ENCODE results near the gene RGS3.

RGS3 gene

DNA sequence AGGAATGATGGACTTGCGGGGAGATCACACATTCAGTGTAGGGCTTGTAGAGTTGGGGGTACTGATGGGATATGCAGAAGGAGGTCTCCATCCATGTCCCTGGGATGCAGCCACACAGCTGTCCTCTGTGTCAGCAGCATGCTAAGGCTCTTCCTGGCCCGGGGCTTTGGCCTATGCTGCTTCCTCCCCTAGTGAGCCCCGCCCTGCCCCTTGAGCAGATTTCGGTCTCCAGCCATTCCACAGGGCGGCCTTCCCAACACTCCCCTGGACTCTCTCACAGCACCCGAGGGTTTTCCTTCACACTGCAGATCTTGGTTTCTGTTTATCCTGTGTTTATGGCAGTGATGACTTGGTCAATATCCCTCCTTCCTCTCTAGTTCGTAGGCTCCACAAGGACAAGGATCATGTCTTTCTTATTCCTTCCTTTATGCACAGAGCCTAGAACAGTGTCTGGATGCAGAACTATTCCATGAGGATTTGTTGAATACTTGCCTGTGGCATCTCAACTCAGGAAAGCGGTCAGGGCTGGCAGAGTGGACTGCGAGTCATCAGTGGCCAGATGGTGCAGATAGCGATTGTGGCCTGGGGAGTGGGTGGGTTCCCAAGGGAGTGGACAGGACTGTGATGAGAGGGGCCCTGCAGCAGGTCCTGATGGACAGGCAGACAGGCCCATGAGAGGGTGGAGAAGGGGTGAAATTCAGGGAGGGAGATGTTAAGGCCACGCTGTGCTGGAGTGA is 114.2 kb downstream of the RGS3 start:
- peak; percentile 77 for DNase-seq (ENCODE audit: low read depth)
- no peak overlapping the region for H3K4me3 ChIP-seq (ENCODE audit: low read length)
- TF ChIP-seq, protein P1, sequence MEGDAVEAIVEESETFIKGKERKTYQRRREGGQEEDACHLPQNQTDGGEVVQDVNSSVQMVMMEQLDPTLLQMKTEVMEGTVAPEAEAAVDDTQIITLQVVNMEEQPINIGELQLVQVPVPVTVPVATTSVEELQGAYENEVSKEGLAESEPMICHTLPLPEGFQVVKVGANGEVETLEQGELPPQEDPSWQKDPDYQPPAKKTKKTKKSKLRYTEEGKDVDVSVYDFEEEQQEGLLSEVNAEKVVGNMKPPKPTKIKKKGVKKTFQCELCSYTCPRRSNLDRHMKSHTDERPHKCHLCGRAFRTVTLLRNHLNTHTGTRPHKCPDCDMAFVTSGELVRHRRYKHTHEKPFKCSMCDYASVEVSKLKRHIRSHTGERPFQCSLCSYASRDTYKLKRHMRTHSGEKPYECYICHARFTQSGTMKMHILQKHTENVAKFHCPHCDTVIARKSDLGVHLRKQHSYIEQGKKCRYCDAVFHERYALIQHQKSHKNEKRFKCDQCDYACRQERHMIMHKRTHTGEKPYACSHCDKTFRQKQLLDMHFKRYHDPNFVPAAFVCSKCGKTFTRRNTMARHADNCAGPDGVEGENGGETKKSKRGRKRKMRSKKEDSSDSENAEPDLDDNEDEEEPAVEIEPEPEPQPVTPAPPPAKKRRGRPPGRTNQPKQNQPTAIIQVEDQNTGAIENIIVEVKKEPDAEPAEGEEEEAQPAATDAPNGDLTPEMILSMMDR (conservative IDR thresholded peaks at IDR 0.05; ENCODE audit: low read length) = no peak

DNA sequence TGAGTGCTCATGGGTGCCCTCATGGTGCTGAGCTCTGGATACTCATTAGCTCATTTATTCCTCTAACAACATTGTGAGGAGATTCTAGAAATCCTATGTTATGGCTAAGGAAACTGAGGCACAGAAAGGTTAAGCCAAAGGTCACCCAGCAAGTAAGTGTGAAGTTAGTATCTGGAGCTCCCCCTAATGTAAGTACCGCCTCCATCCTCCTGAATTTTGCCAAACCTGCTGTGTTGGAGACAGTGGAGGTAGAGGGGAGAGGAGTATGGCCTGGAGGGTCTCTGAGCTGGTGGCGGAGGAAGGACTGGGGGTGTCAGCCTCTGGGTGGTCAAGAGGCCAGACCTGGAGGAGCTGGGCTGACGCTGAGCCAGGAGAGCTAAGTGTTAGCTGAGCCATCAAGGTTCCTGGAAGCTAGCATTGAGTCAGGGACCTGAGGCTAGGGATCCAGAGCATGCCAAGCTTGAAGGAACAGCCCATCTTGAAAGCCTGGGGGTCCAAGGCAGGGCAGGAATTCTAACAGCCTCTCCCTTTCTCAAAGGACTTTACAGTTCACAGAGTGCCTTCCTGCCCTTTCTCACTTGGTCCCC is 114.8 kb downstream of the RGS3 start:
- DNase-seq (ENCODE audit: low read depth) = no peak

DNA sequence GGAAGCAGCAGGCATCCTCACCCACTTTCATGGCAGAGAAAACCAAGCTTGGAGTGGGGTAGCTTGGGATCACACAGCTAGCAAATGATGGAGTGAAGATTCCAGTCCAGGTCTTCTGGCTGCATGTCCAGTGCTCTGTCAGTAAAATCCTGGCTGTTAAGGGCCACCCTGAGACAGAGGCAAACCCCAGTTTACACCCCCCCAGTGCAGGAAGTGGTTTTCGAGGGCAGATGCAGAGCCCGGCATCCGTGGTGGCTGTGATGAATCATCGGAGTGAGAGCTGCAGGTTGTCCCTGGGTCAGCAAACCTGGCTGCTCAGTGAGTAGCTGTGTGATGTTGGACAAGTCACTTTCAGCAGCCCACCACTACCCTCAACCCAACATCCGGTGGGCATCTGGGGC is 115.4 kb downstream of the RGS3 start:
- no peak overlapping the region for H3K4me3 ChIP-seq (ENCODE audit: low read length)
- DNase-seq (ENCODE audit: low read depth) = peak; percentile 92

More for the DNA sequence above, 114.8 kb downstream of the RGS3 start:
- TF ChIP-seq, protein P1 (conservative IDR thresholded peaks at IDR 0.05; ENCODE audit: low read length) = 0 out of 2 replicates have a peak, but pooled peaks have one; percentile 4
- no peak overlapping the region for H3K4me3 ChIP-seq (ENCODE audit: low read length)

DNA sequence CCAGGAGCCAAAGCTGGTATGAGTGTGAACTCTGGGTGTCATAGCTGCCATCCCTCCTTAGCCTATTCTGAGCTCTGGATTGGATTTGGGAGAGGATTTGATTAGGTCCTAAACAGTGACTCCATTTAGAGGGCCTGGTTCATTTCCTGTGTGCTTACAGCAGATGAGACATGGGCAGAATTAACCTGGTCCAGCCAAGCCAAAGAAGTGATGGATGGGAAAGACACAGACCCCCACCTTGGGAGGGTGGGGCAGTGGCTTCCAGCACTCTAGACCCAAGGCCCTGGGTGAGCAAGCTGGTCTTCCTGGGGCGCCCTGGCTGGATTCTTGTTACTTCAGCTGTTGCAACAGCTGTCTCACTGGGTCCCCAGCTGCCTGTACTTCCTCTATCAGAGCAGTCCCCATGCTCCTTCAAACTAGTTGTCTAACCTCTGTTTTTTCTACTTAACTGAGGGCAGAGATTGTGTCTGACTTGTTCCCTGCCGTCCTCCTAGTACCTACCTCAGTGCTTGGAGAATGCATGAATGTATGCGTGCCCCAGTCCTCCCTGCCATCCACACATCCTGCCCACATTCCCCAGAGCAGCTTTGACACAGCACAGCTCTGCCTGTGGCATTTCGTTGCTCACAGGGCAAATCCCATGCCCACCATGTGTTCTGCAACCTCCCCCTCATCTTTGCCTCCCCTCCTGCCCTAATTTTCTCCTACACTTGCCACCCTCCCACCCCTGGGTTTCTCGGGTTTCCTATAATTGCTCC is 115.9 kb downstream of the RGS3 start:
- H3K4me3 ChIP-seq (ENCODE audit: low read length) = no peak overlapping the region
- DNase-seq (ENCODE audit: low read depth) = no peak
- TF ChIP-seq, protein P1 (conservative IDR thresholded peaks at IDR 0.05; ENCODE audit: low read length) = no peak

More for the DNA sequence above, 115.4 kb downstream of the RGS3 start:
- TF ChIP-seq, protein P1 (conservative IDR thresholded peaks at IDR 0.05; ENCODE audit: low read length) = no peak

DNA sequence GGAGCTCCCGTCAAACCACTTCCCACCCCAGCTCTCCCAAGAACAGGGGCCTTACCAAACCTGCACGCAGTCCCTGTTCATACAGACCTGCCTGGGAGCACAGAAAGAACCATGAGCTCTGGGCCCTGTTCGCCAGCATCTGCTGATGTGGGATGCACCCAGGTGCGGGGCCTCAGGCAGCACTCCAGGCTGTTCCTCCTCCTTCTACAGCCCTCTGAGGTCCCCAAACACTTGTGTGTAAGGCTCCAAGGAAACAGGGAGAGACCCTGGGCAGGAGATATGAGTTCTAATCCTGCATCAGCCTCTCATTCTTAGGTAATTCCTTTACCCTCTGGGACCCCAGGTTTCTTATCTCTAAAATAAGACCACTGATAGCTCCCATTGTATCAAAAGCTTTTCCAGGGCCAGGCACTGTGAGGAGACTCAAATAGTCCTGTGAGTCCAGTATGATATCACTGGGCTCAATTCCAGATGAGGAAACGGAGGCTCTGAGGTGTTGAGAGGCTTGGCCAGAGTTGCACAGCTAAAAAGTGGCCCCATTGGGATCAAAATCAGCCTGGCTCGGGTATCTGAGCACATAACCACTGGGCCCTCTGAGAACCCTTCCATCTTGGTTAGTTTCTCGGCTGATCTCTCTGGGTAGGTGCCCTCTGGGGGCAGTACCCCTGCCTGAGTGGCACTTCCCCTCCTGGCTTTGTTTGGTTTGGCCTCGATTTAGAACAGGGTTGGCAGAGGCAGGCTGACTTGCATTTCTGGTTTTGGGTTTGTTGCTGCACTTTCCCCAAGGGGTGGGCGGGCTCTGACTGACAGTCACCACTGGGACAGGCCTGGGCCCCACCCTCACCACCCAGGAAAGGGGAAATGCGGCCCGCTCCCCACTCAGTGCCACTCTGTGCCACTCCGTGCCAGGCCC is 116.8 kb downstream of the RGS3 start:
- DNase-seq (ENCODE audit: low read depth) = no peak
- TF ChIP-seq, protein P1 (conservative IDR thresholded peaks at IDR 0.05; ENCODE audit: low read length) = no peak
- H3K4me3 ChIP-seq (ENCODE audit: low read length) = no peak overlapping the region

DNA sequence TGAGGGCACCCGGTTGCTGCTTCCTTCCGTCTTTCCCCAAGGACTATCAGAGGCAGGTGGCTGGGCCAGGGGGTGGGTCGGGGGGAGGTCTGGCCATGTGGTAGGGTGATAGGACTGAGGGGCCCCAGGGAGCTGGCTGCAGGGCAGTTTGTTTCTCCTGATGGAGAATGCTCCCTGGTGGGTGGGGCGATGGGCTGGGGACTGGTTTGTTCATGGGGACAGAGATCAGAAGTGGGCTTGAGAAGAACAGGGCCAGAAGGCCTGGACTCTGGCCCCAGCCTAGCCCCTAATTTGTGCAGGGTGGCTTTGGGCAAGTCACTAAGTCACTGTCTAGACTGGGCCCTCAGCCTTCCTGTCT is 117.4 kb downstream of the RGS3 start:
- TF ChIP-seq, protein P1 (conservative IDR thresholded peaks at IDR 0.05; ENCODE audit: low read length) = no peak
- DNase-seq (ENCODE audit: low read depth) = no peak
- no peak overlapping the region for H3K4me3 ChIP-seq (ENCODE audit: low read length)
